Measurements from ENCODE around the gene CMYA5.
"Not testable (repeated sequence)": the region's sequence is repeated elsewhere in the genome, so short reads cannot be mapped to it uniquely, and the experiment has no call there.

DNA sequence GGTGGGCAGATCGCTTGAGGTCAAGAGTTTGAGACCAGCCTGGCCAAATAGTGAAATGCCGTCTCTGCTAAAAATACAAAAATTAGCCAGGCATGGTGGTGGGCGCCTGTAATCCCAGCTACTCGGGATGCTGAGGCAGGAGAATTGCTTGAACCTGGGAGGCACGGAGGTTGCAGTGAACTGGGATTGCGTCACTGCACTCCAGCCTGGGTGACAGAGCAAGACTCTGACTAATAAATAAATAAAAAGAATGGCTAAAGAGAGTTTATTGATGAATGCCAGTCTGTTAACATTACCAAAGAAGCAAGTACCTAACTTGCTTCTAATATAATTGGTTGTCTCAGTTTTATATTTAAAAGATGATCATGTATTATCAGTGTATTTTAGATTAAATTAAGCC lies 13.3 kb upstream of the CMYA5 start:
- TF ChIP-seq, protein P1, sequence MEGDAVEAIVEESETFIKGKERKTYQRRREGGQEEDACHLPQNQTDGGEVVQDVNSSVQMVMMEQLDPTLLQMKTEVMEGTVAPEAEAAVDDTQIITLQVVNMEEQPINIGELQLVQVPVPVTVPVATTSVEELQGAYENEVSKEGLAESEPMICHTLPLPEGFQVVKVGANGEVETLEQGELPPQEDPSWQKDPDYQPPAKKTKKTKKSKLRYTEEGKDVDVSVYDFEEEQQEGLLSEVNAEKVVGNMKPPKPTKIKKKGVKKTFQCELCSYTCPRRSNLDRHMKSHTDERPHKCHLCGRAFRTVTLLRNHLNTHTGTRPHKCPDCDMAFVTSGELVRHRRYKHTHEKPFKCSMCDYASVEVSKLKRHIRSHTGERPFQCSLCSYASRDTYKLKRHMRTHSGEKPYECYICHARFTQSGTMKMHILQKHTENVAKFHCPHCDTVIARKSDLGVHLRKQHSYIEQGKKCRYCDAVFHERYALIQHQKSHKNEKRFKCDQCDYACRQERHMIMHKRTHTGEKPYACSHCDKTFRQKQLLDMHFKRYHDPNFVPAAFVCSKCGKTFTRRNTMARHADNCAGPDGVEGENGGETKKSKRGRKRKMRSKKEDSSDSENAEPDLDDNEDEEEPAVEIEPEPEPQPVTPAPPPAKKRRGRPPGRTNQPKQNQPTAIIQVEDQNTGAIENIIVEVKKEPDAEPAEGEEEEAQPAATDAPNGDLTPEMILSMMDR (IDR thresholded peaks at IDR 0.05), result not testable (repeated sequence)
- not testable (repeated sequence) for TF ChIP-seq POLR2A (IDR thresholded peaks at IDR 0.05)
